Hematopoietic multipotent progenitor cell treated with erythropoietin and hydrocortisone succinate and interleukin-3 and kit ligand, for 4 days (in vitro differentiated cells): ENCODE results near the gene TCP10L.
"Not testable (repeated sequence)": the region's sequence is repeated elsewhere in the genome, so short reads cannot be mapped to it uniquely, and the experiment has no call there.

ENCODE experiments used
- DNase-seq: peaks from one replicate; pipeline ENCODE4 v3.0.0-alpha.2; 2015

Gene TCP10L

GRCh38 chr21:32585042-32585710, at the start of gene TCP10L:
Gene TCP10L, minus strand, starts transcription at chr21:32585523. Its CDS starts 1,219 bp downstream, at chr21:32584304.
- DNase-seq: no peak

- no peak for DNase-seq
Observed at GRCh38 chr21:32626621-32627196, 41.4 kb upstream of the TCP10L start.

- not testable (repeated sequence) for DNase-seq
Observed at GRCh38 chr21:32618218-32618617, 32.9 kb upstream of the TCP10L start.

GRCh38 chr21:32613436-32614043, 28.2 kb upstream of the TCP10L start:
- DNase-seq: no peak

- DNase-seq: no peak
Observed at GRCh38 chr21:32612999-32613337, 27.6 kb upstream of the TCP10L start.

GRCh38 chr21:32612075-32612998, 27.0 kb upstream of the TCP10L start, which contains the start of gene CFAP298:
Gene CFAP298, minus strand, starts transcription at chr21:32612377. Its CDS starts 134 bp downstream, at chr21:32612243.
- DNase-seq: peak; percentile 97

GRCh38 chr21:32611471-32611997, 26.2 kb upstream of the TCP10L start:
- peak; percentile 71 for DNase-seq

GRCh38 chr21:32610940-32611339, 25.6 kb upstream of the TCP10L start:
- not testable (repeated sequence) for DNase-seq

- DNase-seq: no peak
Observed at GRCh38 chr21:32608851-32609250, 23.5 kb upstream of the TCP10L start.

GRCh38 chr21:32605469-32605868, 20.1 kb upstream of the TCP10L start:
- DNase-seq: no peak

GRCh38 chr21:32604464-32604863, 19.1 kb upstream of the TCP10L start:
- DNase-seq: no peak

GRCh38 chr21:32603131-32603530, 17.8 kb upstream of the TCP10L start:
- no peak for DNase-seq

GRCh38 chr21:32602099-32602498, 16.8 kb upstream of the TCP10L start:
- DNase-seq: no peak

- DNase-seq: no peak
Observed at GRCh38 chr21:32599526-32599925, 14.2 kb upstream of the TCP10L start.

- no peak for DNase-seq
Observed at GRCh38 chr21:32599091-32599490, 13.8 kb upstream of the TCP10L start.

- no peak for DNase-seq
Observed at GRCh38 chr21:32597205-32597604, 11.9 kb upstream of the TCP10L start.

GRCh38 chr21:32595431-32595830, 10.1 kb upstream of the TCP10L start:
- no peak for DNase-seq

- no peak for DNase-seq
Observed at GRCh38 chr21:32593690-32594089, 8.4 kb upstream of the TCP10L start.

GRCh38 chr21:32592929-32593502, 7.7 kb upstream of the TCP10L start:
- no peak for DNase-seq

GRCh38 chr21:32590130-32590529, 4.8 kb upstream of the TCP10L start:
- DNase-seq: no peak

GRCh38 chr21:32587651-32588050, 2.3 kb upstream of the TCP10L start:
- peak; percentile 20 for DNase-seq

- DNase-seq: peak; percentile 48
Observed at GRCh38 chr21:32587120-32587519, 1.8 kb upstream of the TCP10L start.

GRCh38 chr21:32585970-32586369, 647 bp upstream of the TCP10L start:
- no peak for DNase-seq
